Right lung (tissue), 5 donors: ENCODE measurements around the gene FARS2. TPM values are rescaled to one million over a fixed set of nuclear protein-coding genes. Genes with fewer than 3 reads are reported as not detected.

ENCODE experiments used
- DNase-seq, 2 donors: peaks; one replicate each; pipeline ENCODE4 v3.0.0-alpha.2; 2013
- polyA plus RNA-seq, 5 donors: library from polyadenylated mRNA; unstranded; fragments of 120-200 nt; gene quantifications; one replicate each; pipeline versions ENCODE4 v1.2.1 to v1.2.3, GENCODE V29; 2013; ENCODE audit warnings: inconsistent platforms in 1 of 5, low replicate concordance in 1 of 5; ENCODE audit not compliant: insufficient read length in 5 of 5, insufficient read depth in 1 of 5

Gene FARS2
- polyA plus RNA-seq, 5 donors: 15.8 to 18.7 (median 18.0) TPM

- DNase-seq: no peak
These were observed 308.2 kb downstream of the FARS2 start for GRCh38 chr6:5569491-5569890.

GRCh38 chr6:5570641-5571040 is 309.3 kb downstream of the FARS2 start:
- no peak for DNase-seq

- no peak for DNase-seq
These were observed 319.6 kb downstream of the FARS2 start for GRCh38 chr6:5580736-5581581.

GRCh38 chr6:5582762-5583161 is 321.4 kb downstream of the FARS2 start:
- no peak for DNase-seq

GRCh38 chr6:5583528-5583927 is 322.2 kb downstream of the FARS2 start:
- no peak for DNase-seq

GRCh38 chr6:5584078-5584482 is 322.8 kb downstream of the FARS2 start:
- DNase-seq: peak; percentile 4 to 9

- DNase-seq: no peak
These were observed 326.3 kb downstream of the FARS2 start for GRCh38 chr6:5587648-5588047.

GRCh38 chr6:5589422-5590141 is 328.3 kb downstream of the FARS2 start:
- no peak for DNase-seq

- peak in 1 of 2 donors; percentile 28 for DNase-seq
These were observed 328.9 kb downstream of the FARS2 start for GRCh38 chr6:5590187-5590586.

GRCh38 chr6:5592886-5593519 is 331.7 kb downstream of the FARS2 start:
- DNase-seq: no peak

- no peak for DNase-seq
These were observed 333.9 kb downstream of the FARS2 start for GRCh38 chr6:5595184-5595583.

GRCh38 chr6:5597413-5597812 is 336.1 kb downstream of the FARS2 start:
- no peak for DNase-seq

- no peak for DNase-seq
These were observed 336.8 kb downstream of the FARS2 start for GRCh38 chr6:5598123-5598522.

GRCh38 chr6:5599127-5599526 is 337.8 kb downstream of the FARS2 start:
- DNase-seq: no peak

- DNase-seq: no peak
These were observed 344.6 kb downstream of the FARS2 start for GRCh38 chr6:5605937-5606336.

GRCh38 chr6:5606546-5606945 is 345.2 kb downstream of the FARS2 start:
- no peak for DNase-seq

- DNase-seq: no peak
These were observed 349.3 kb downstream of the FARS2 start for GRCh38 chr6:5610640-5611039.

- DNase-seq: no peak
These were observed 355.9 kb downstream of the FARS2 start for GRCh38 chr6:5617179-5617578.

- no peak for DNase-seq
These were observed 357.9 kb downstream of the FARS2 start for GRCh38 chr6:5619249-5619648.

GRCh38 chr6:5622276-5623005 is 361.1 kb downstream of the FARS2 start:
- DNase-seq: no peak

- no peak for DNase-seq
These were observed 362.5 kb downstream of the FARS2 start for GRCh38 chr6:5623769-5624168.

GRCh38 chr6:5624256-5624655 is 362.9 kb downstream of the FARS2 start:
- no peak for DNase-seq
